ENCODE results near the gene CCDC138.

- TF ChIP-seq CTCF (IDR thresholded peaks at IDR 0.05) (no peak), POLR2A (IDR thresholded peaks at IDR 0.05) (no peak)
Observed at GRCh38 chr2:108907822-108908712, 121.5 kb downstream of the CCDC138 start.
